HG03045 (cell line): ENCODE measurements around the gene DNAAF9.

Experiments used
- ATAC-seq: cut with Tn5 transposase; IDR thresholded peaks from one replicate; pipeline ENCODE4 v1.9.1; 2021; ENCODE audit warnings: mild to moderate bottlenecking, moderate library complexity; ENCODE audit not compliant: unreplicated experiment

DNAAF9 gene

DNA sequence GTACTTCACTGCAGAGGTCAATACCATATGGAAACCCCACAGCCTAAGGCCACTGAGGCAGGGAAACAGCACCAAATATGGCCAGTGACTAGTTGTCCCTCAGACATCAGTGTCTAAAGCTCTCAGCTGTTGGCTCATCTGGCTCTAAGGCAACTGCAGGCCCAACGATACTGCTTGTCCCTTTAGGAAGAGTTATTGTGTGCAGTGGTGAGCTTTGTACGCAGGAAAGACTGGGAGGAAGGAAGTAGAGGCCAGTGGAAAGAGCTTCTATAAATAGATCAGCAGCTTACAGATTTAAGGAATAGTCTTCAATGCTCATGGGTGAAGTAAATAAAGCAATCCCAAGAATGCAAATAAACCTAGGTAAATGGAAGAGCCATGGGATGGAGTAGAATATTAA is 29.3 kb downstream of the DNAAF9 start:
- no peak for ATAC-seq

DNA sequence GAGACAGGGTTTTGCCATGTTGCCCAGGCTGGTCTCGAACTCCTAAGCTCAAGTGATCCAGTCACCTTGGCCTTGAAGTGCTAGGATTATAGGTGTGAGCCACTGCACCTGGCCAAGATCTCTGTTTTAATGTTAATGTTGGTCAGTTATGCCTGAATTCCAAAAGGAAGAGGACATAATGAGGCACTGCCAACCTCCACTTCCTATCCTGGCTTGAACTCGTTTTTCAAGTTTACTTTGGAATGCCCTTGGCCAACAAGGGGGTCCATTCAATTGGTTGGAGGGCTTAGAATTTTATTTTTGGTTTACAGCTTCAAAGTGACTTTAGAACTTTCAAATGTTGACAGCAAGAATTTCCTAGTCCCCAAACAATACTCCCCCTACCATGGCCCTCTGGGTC is 29.8 kb downstream of the DNAAF9 start:
- ATAC-seq: no peak

DNA sequence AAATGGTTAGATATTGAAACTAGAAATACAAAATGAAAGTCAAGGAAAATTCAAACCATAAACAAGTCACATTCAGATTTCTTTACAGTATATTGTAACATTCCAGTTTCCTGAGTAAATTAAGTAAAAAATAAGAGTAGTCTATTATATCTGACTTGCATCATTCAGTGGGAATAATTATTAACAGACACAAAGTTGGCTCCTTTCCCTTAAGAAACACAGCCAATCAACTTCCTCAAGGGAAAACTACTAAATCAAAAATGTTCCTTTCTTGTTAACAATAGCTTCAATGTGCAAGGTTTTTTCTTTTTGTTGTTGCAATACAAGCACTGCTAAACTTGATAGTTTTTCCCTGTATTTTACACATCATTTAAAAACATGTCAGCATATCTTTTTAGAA is 33.2 kb downstream of the DNAAF9 start:
- no peak for ATAC-seq

DNA sequence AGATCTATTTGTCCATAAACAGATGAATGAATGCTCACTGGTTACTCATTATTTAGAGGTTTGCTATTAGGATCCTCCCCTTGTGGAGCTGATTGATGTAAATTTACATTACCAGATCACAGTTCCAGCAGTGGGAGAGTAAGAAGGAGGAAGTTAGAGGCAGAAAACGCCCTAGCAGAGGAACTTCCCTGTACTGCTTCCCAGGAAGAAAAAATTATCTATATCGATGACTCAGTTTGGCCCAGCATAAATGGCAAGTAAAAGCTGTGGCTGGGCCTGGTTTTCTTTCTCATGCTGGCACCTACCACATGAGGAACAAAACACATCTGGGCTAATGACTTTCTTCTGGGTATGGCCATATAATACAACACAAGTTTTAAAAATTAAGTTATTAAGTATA is 35.7 kb downstream of the DNAAF9 start:
- ATAC-seq: no peak

DNA sequence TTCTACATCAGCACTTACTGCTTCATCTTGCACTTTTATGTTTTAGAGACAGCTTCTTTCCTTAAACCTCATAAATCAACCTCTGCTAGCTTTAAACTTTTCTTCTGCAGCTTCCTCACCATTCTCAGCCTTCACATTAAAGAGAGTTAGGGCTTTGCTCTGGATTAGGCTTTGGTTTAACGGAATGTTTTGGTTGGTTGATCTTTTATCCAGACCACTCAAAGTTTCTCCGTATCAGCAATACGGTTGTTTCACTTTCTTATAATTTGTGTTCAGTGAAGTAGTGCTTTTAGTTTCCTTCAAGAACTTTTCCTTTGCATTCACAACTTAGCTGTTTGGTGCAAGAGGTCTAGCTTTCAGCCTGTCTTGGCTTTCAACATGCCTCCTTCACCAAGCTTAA is 40.4 kb downstream of the DNAAF9 start:
- ATAC-seq: no peak

DNA sequence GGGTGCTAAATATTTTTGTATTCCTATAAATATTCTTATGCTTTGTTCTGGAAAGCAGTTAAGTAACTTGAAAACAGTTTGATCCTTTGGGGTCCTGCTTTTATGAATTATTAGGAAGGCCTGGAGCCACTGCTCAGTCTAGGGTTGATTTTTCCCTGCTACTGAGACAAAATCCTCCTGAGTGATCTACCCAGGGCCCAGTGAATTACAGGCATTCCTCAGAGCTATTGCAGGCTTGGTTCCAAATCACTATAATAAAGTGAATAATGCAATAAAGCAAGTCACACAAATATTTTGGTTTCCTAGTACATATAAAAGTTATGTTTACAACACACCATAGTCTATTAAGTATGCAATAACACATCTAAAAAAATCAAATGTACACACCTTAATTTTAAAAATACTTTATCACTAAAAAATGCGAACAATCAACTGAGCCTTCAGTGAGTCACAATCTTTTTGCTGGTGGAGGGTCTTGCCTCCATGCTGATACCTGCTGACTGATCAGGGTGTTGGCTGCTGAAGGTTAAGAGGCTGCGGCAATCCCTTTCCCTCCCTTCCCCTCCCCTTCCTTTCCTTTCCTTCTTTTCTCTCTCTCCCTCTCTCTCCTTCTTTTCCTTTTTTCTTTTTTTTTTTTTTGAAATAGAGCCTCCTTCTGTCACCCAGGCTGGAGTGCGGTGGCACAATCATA is 43.0 kb downstream of the DNAAF9 start:
- no peak for ATAC-seq

DNA sequence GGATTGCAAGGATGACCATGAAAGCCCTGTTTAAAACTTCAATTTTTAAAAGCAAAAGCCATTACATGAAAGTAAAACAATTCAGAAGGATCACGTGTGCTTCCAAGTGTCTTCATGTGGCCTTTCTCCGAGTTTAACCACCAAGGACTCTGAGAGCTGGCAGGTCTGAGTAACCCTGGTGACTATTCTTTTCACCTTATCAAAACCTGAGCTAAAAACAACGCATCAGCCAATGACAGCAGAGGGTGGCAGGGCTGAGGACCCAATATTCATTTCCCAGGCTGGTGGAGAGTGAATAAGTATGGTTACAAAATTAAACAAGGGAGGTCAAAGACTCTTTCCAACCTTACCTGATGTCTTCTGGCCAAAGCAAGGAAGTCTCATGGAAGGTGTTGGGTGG is 46.7 kb downstream of the DNAAF9 start:
- ATAC-seq: no peak

DNA sequence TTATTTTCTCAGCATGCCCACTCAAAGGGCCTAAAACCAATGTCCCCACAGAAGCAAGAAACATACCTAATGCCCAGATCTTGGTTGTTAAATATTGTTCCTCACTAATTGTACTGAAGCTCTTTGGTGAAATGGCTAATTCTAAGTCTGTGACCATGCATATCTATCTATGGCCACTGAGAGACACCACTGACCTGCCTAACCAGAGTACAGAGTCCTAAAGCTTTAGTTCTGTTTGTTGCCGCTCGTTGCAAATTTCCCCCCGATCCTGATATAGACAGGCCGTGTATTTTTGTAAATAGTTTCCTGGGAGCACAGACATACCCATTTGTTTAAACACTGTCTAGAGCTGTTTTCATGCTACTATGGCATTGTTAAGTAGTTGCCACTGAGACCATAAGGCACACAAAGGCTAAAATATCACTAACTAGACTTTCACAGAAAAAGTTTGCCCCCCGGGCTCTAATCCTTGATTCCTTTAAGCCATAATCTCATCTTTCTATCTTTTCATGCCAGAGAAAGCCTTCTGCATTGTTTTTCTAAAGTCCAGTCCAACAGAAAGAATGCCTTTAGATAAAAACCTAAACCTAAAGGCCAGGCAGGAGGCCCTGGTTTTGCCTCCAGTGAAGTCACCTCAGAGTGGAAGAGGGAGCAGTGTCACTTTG is 48.7 kb downstream of the DNAAF9 start:
- ATAC-seq: no peak
